ENCODE results near the gene TRH.
"Not testable (repeated sequence)": the region's sequence is repeated elsewhere in the genome, so short reads cannot be mapped to it uniquely, and the experiment has no call there.

GRCh38 chr3:130013246-130013645, 38.7 kb downstream of the TRH start:
- TF ChIP-seq HDAC6 (IDR thresholded peaks at IDR 0.05; ENCODE audit: low read depth, low read length); CTCF (IDR thresholded peaks at IDR 0.05; ENCODE audit: control extremely low read depth in 1 of 3, insufficient read depth in 1 of 3, low read depth in 1 of 3, low read length in 3 of 3); ATF2 (IDR thresholded peaks at IDR 0.05; ENCODE audit: low read length); TBP (IDR thresholded peaks at IDR 0.05; ENCODE audit: low read depth, low read length); TEAD4 (IDR thresholded peaks at IDR 0.05; ENCODE audit: low read depth, low read length); CEBPB (IDR thresholded peaks at IDR 0.05; ENCODE audit: low read depth, low read length); POLR2AphosphoS5 (IDR thresholded peaks at IDR 0.05; ENCODE audit: low read depth, low read length); SIN3A (conservative IDR thresholded peaks at IDR 0.05 in 1 of 2, IDR thresholded peaks at IDR 0.05 in 1 of 2; ENCODE audit: low read depth in 1 of 2, low read length in 2 of 2): not testable (repeated sequence)

All from H1 (cell line).